Measurements from ENCODE around the gene CCN6. TPM values are rescaled to one million over a fixed set of nuclear protein-coding genes. Genes with fewer than 3 reads are reported as not detected.
"Not testable (repeated sequence)": the region's sequence is repeated elsewhere in the genome, so short reads cannot be mapped to it uniquely, and the experiment has no call there.

CCN6 gene
- total RNA-seq, 4 donors from 2014 or later = 0.38 TPM; not detected in 3

- 91 to 99% methylated on average over 7 of the region's 7 CpGs for WGBS, 2 donors
- TF ChIP-seq CTCF (IDR thresholded peaks at IDR 0.05) = no peak
- TF ChIP-seq POLR2A (IDR thresholded peaks at IDR 0.05) = no peak
- DNase-seq = no peak
- Histone ChIP-seq H3K4me1 (no peaks in the 10 kb centered on the region), H3K27ac (no peak overlapping the region), H3K9me3 (no peaks in the 10 kb centered on the region), H3K27me3 (no peaks in the 10 kb centered on the region), H3K4me3 (no peak overlapping the region), H3K36me3 (no peaks in the 10 kb centered on the region)
- intact Hi-C loops (cut with DNase I) = no loop called here
Measured at GRCh38 chr6:112049996-112050395, 3.9 kb upstream of the CCN6 start.

GRCh38 chr6:112050429-112050828 is 3.5 kb upstream of the CCN6 start:
- DNase-seq = no peak
- Histone ChIP-seq H3K9me3 (no peaks in the 10 kb centered on the region), H3K27ac (no peak overlapping the region), H3K36me3 (no peaks in the 10 kb centered on the region), H3K4me1 (no peaks in the 10 kb centered on the region), H3K4me3 (no peak overlapping the region), H3K27me3 (no peaks in the 10 kb centered on the region)
- intact Hi-C loops (cut with DNase I) = no loop called here
- TF ChIP-seq POLR2A (IDR thresholded peaks at IDR 0.05) (no peak), CTCF (IDR thresholded peaks at IDR 0.05) (no peak)
- 93 to 95% methylated on average over 5 of the region's 5 CpGs for WGBS, 2 donors

- H3K4me1 ChIP-seq; H3K4me3 ChIP-seq; intact Hi-C loops (cut with DNase I); H3K27ac ChIP-seq; H3K27me3 ChIP-seq; DNase-seq; H3K9me3 ChIP-seq; H3K36me3 ChIP-seq: not testable (repeated sequence)
- 82 to 87% methylated on average over 4 of the region's 4 CpGs for WGBS, 2 donors
Measured at GRCh38 chr6:112051251-112051740, 2.6 kb upstream of the CCN6 start.

- Histone ChIP-seq H3K4me1 (no peaks in the 10 kb centered on the region), H3K27ac (no peak overlapping the region), H3K4me3 (no peak overlapping the region), H3K27me3 (no peaks in the 10 kb centered on the region), H3K9me3 (no peaks in the 10 kb centered on the region), H3K36me3 (no peaks in the 10 kb centered on the region)
- DNase-seq = no peak
- intact Hi-C loops (cut with DNase I) = no loop called here
- 68 to 73% methylated on average over 10 of the region's 10 CpGs for WGBS, 2 donors
- TF ChIP-seq CTCF (IDR thresholded peaks at IDR 0.05) (no peak), POLR2A (IDR thresholded peaks at IDR 0.05) (no peak)
Measured at GRCh38 chr6:112054555-112055190, 769 bp downstream of the CCN6 start.

- Histone ChIP-seq H3K27me3 (no peaks in the 10 kb centered on the region), H3K27ac (no peak overlapping the region), H3K4me3 (no peak overlapping the region), H3K4me1 (no peaks in the 10 kb centered on the region), H3K36me3 (no peaks in the 10 kb centered on the region), H3K9me3 (no peaks in the 10 kb centered on the region)
- no peak for TF ChIP-seq CTCF (IDR thresholded peaks at IDR 0.05)
- no peak for TF ChIP-seq POLR2A (IDR thresholded peaks at IDR 0.05)
- WGBS, 2 donors = 62 to 71% methylated on average over 4 of the region's 4 CpGs
- DNase-seq = no peak
- intact Hi-C loops (cut with DNase I) = no loop called here
Measured at GRCh38 chr6:112058243-112059032, 4.5 kb downstream of the CCN6 start.
